Activated T-helper 1 cell treated with anti-CD3 and anti-CD28 coated beads, Interleukin-2, amount 50 U/mL, for 16 hours (primary cell): ENCODE measurements around the gene UPK3A.
"Not testable (repeated sequence)": the region's sequence is repeated elsewhere in the genome, so short reads cannot be mapped to it uniquely, and the experiment has no call there.

ENCODE experiments used
- DNase-seq, 2 donors: peaks; one replicate each; pipeline ENCODE4 v3.0.0-alpha.2; 2020; ENCODE audit warnings: low read depth in 1 of 2, low spot score in 1 of 2

UPK3A gene

GRCh38 chr22:45278125-45278524 lies 6.6 kb upstream of the UPK3A start:
- DNase-seq: no peak

GRCh38 chr22:45280587-45280980 lies 4.2 kb upstream of the UPK3A start:
- no peak for DNase-seq

DNA sequence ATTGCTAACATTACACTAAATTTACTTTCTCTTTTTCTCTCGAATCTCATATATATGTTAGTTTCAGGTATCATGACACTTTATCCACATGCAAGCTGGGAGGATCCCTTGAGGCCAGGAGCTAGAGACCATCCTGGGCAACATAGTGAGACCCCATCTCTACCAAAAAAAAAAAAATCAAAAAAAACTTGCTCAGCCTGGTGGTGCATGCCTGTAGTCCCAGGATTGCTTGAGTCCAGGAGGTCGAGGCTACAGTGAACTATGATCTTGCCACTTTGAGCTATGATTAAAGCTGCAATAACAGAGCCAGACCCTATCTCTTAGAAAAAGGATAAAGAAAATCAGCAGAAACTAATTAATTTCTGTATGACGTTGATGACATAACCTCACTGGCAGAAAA lies 3.7 kb upstream of the UPK3A start:
- no peak for DNase-seq

DNA sequence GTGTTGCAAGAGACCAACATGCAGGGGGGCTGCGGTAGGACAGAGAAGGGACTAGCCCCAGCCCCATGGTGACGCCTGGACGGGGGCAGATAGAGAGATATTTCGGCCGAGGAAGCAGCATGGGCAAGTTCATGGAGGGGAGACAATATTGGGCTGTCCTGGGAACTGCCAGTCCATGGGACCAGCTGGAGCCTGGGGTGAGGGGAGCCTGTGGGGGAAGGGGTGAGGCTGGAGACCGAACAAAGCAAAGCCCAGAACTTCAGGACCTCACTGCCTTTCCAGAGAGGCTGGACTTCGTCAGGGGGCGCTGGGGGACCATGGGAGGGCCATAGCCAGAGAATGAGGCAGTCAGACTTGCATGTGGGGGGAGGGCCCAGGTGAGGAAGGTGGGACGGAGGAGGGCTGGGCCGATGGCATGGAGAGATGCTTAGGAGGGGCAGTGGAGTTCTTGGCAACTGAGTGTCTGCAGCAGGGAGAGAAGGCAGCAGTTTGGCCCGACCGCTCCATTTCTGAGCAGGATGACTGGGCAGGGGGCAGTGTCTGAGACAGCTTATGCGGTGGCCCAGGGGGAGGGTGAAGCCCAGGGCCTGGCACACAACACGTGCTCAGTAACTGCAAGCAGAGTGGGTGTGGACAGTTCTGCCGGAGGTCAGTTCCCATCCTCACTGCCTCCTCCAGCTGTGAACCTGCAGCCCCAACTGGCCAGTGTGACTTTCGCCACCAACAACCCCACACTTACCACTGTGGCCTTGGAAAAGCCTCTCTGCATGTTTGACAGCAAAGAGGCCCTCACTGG lies 712 bp downstream of the UPK3A start:
- DNase-seq: no peak

GRCh38 chr22:45286854-45287551 lies 2.3 kb downstream of the UPK3A start:
- DNase-seq: no peak

- DNase-seq: no peak
Measured at GRCh38 chr22:45290410-45290936, 5.7 kb downstream of the UPK3A start.

DNA sequence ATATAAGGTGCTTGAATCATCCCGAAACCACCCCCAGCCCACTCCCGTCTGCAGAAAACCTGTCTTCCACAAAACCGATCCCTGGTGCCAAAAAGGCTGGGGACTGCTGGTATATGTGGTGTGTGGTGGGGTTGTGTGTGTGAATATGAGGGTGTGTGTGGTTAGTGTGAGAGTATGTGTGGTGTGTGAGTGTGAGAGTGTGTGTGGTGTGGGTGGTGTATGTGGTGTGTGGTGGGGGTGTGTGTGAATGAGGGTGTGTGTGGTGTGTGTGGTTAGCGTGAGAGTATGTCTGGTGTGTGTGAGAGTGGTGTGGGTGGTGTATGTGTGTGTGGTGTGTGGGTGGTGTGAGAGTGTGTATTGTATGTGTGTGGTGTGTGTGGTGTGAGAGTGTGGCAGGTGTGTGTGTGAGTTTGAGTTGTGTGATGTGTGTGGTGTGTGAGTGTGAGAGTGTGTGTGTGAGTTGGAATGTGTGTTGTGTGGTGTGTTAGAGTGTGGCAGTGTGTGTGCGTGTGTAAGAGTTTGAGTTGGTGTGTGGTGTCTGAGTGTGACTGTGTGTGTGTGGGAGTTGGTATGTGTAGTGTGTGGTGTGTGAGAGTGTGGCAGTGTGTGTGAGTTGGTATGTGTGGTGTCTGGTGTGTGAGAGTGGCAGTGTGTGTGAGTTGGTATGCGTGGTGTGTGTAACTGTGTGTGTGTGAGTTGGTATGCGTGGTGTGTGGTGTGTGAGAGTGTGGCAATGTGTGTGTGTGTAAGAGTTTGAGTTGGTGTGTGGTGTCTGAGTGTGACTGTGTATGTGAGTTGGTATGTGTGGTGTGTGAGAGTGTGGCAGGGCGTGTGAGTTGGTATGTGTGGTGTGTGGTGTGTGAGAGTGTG lies 6.5 kb downstream of the UPK3A start:
- no peak for DNase-seq

DNA sequence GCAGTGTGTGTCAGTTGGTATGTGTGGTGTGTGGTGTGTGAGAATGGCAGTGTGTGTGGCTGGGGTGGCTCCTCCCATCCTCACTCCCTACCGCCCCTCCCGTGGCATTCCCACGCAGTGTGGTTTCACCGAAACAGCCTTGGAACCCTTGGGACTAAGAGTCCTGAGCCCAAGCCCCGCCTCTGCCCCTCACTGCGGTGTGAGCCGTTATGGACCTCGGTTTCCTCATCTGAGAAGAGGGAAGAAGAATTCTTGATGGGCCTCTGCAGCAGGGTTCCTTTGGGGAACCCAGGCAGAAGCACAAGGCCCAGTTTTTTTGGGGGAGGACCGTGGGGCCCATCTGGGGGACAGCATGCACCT lies 7.2 kb downstream of the UPK3A start:
- DNase-seq: no peak

- DNase-seq: no peak
Measured at GRCh38 chr22:45292731-45293442, 8.1 kb downstream of the UPK3A start.

- DNase-seq: no peak
Measured at GRCh38 chr22:45294030-45294429, 9.3 kb downstream of the UPK3A start.

GRCh38 chr22:45295004-45295403 lies 10.3 kb downstream of the UPK3A start:
- DNase-seq: not testable (repeated sequence)

- DNase-seq: no peak
Measured at GRCh38 chr22:45295492-45295891, 10.7 kb downstream of the UPK3A start.

- no peak for DNase-seq
Measured at GRCh38 chr22:45296628-45297297, 12.0 kb downstream of the UPK3A start.

- no peak for DNase-seq
Measured at GRCh38 chr22:45298934-45299505, 14.3 kb downstream of the UPK3A start.

GRCh38 chr22:45302751-45303150 lies 18.0 kb downstream of the UPK3A start:
- DNase-seq: no peak

- no peak for DNase-seq
Measured at GRCh38 chr22:45303181-45303580, 18.4 kb downstream of the UPK3A start.

GRCh38 chr22:45304971-45305370 lies 20.2 kb downstream of the UPK3A start:
- no peak for DNase-seq

- DNase-seq: no peak
Measured at GRCh38 chr22:45305456-45306075, 20.8 kb downstream of the UPK3A start.

GRCh38 chr22:45306139-45306538 lies 21.4 kb downstream of the UPK3A start:
- no peak for DNase-seq
